Choroid plexus epithelial cell (primary cell): ENCODE data around the gene HEATR9.

Source experiments
- DNase-seq: peaks from one replicate; pipeline ENCODE4 v3.0.0-alpha.2; 2010; ENCODE audit warnings: low read depth
- H3K4me3 ChIP-seq: 2 replicates; pipeline ENCODE4 v1.5.1; 2011; ENCODE audit warnings: low read depth, mild to moderate bottlenecking, control low read depth, low read length, moderate library complexity
- TF ChIP-seq, protein P1 (sequence below): conservative IDR thresholded peaks from 2 replicates; pipeline ENCODE4 v1.5.1; 2011; ENCODE audit warnings: low read depth, mild to moderate bottlenecking, control low read depth, inconsistent platforms, low read length, moderate library complexity

The HEATR9 gene, protein sequence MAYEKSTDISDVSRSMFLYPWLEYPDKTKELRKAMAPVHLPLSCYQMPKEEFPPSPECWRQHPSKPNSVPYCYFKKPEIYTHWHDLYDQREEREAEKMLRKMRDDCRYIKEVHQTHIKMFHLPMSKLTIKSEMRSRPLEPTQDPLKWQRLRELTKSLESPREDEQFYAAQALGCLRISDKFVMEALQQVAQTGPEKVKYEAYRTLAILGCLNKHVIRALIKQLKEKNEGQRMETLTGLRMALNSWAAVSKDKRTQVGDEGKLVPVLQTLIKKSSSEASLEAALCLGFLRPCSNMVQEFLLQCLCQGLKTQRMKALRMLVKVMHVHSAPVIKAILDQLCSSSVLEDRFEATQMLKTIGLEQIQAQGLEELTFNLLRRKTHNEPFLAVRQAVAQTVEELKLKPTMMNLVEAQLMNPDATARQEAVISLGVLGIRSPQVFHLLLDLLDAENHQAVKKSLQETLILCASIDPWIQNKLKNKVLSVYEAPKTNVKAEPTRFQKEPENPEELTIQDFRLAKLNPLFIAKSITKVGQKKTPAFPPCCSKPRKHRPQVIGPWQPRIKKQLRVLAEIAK

DNA sequence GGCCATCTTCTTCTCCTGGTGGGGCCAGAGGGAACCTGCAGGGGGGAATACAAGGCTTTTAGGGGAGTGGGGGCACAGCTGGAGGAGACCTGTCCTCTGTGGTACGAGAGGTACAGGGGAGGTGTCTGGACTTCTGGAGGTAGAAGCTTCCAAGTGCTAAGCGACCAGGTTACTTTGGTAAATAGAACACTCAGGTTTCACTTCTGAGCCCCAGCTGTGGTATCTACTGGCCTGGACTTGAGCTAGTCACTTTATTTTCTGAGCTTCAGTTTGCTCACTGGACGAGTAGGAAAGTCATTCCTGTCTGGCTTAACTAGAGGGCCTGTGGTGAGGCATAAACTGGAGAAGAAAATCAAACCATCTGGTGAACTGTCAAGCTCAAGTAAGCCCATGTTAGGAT, at the start of gene HEATR9:
TSS of gene HEATR9 (minus strand) at position 155 of the 400 bp plus-strand sequence. CDS start at position 6, 149 bp downstream.
- H3K4me3 ChIP-seq: no peak within 1 kb of the TSS
- DNase-seq: no peak
- TF ChIP-seq, protein P1, sequence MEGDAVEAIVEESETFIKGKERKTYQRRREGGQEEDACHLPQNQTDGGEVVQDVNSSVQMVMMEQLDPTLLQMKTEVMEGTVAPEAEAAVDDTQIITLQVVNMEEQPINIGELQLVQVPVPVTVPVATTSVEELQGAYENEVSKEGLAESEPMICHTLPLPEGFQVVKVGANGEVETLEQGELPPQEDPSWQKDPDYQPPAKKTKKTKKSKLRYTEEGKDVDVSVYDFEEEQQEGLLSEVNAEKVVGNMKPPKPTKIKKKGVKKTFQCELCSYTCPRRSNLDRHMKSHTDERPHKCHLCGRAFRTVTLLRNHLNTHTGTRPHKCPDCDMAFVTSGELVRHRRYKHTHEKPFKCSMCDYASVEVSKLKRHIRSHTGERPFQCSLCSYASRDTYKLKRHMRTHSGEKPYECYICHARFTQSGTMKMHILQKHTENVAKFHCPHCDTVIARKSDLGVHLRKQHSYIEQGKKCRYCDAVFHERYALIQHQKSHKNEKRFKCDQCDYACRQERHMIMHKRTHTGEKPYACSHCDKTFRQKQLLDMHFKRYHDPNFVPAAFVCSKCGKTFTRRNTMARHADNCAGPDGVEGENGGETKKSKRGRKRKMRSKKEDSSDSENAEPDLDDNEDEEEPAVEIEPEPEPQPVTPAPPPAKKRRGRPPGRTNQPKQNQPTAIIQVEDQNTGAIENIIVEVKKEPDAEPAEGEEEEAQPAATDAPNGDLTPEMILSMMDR: no peak

DNA sequence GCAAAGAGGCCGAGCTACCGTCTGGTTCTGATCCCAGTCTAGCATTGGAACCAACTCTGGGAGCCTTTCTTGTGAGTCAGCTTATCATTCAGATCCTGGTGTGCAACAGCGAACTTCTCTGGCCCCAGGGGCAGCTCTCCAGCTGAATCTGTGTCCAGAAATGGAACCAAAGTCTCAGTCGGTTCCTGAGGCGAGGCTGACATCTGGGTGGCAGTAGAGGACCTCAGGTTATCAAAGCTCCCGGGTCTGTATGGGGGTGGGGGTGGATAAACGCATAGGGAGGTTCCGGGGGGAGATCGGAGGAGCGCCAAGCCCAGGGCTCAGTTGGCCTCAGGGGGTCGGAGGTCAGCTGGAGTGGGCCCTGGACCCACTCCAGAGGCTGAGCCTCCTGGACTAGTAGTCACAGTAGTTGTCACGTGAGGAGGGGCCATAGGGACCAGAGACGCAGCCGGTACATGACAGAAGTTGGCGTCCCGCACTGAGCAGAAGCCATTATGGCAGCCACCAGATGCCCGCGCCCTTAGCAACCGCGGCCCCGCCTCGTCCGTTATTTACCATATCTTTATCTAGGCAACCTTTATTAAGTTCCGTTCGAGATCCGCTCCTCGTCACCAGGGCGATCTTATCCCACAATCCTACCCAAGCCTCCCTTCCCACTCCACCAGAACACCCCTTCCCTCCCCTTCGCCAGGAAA, 49.0 kb upstream of the HEATR9 start:
- no peak for DNase-seq
- no peak overlapping the region for H3K4me3 ChIP-seq
- TF ChIP-seq, protein P1: no peak

DNA sequence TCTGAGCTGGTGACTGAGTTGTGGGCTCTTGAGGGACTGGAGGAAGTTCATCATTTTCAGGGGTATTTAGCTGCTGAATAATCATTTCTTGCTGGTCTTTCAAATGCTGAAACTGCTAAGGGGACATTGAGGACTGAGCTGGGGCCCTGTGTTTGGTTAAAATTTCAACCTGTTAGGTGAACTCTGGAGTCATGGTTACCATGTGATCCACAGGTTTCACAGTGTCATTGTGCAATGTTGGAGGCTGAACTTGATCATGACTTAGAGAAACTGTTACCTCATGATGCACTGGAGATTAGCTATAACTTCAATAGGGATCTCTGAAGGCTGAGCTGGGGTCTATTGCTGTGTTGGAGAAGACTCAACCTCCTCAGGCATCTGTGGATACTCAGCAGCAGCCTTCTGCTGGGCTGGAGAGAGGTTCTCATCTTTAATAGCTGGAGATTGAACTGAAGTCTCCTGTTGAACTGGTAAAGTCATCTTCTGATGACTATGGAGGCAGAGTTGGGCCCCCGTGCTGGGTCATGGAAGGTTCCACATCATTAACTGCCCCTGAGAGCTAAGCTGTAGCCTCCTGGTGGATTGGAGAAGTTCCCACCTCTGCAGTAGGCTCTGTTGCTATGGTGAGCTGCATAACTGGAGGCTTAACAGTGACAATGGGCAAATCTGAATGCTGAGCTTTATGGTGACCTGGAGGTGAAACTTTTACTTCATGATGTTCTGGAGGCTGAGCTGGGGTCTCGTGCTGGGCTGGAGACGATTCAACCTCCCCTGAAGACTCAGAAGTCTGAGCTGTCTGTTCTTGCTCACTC, 46.7 kb upstream of the HEATR9 start:
- DNase-seq: peak; percentile 15
- no peak overlapping the region for H3K4me3 ChIP-seq
- TF ChIP-seq, protein P1: no peak

DNA sequence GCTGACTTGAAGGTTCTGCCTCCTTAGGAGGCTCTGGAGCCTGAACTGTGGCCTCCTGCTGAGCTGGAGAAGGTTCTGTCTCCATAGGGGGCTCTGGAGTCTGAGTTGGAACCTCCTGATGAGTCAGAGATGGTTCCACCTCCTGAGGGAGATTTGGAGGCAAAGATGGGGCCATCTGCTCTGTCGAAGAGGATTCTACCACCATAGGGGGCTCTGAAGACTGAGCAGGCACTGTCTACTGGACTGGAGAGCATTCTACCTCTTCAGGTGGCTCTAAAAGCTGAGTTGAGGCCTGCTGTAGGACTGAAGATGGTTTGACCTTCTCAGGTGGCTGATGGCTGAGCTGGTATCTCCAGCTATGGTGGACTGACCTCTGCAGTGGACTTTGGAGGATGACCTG, 45.7 kb upstream of the HEATR9 start:
- TF ChIP-seq, protein P1: no peak
- no peak overlapping the region for H3K4me3 ChIP-seq
- DNase-seq: no peak

DNA sequence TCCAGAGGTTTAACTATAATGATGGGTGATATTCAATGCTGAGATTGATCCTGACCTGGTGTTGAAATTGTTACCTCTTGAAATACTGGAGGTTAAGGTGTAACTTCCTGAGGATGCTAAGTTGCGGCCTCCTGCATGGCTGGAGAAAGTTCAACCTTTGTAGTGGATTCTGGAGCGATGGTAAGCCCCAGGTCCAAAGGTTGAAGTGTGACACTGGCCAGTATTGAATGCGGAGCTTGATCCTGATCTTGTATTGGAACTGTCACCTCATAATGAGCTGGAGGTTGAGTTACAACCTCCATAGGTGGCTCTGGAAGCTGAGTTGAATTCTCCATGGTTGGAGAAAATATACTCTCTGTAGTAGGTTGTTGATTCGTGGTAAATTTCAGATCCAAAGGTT, 44.9 kb upstream of the HEATR9 start:
- H3K4me3 ChIP-seq: no peak overlapping the region
- TF ChIP-seq, protein P1: no peak

DNA sequence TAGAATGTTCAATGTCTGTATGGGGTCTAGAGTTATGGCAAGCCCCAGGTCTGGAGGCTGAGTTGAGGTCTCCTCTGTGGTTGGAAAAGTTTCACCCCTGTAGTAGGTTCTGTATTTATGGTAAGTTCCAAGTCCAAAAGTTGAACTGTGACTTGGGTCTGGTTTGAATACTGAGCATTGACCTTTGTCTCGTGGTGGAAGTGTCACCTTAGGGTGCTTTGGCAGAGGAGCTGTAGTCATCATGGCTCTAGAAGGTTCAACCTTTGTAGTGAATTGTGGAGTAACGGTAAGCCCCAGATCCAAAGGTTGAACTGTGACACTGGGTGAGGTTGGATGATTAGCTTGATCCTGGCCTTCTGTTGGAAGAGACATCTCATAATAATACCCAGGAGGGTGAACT, 44.3 kb upstream of the HEATR9 start:
- H3K4me3 ChIP-seq: no peak overlapping the region
- DNase-seq: no peak
- TF ChIP-seq, protein P1: no peak

More for the DNA sequence above, 44.9 kb upstream of the HEATR9 start:
- DNase-seq: no peak
